22Rv1 (cell line): ENCODE measurements around the gene PFN4.

Experiments
- ZFX ChIP-seq: fragments of 450-650 bp; IDR thresholded peaks from 2 replicates; pipeline ENCODE4 v1.6.1; 2017; ENCODE audit warnings: antibody characterized with exemption, borderline replicate concordance
- TF ChIP-seq, protein P1 (sequence below): fragments of 450-650 bp; IDR thresholded peaks from 2 replicates; pipeline ENCODE4 v1.5.1; 2017; ENCODE audit warnings: mild to moderate bottlenecking

DNA sequence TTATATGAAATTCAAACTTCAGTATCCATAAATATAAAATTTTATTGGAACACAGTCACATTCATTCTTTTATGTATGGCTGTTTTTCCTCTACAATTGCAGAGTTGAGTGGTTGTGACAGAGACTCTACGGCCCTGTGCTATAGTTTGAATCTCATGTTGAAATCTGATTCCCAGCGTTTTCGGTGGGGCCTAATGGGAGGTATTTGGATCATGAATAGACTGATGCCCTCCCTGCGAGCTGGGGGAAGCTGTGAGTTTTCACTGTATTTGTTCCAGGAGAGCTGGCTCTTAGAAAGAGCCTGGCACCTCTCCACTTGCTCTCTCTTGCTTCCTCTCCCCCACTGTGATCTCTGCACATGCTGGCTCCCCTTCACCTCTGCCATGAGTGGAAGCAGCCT is 1.7 kb downstream of the PFN4 start:
- TF ChIP-seq, protein P1, sequence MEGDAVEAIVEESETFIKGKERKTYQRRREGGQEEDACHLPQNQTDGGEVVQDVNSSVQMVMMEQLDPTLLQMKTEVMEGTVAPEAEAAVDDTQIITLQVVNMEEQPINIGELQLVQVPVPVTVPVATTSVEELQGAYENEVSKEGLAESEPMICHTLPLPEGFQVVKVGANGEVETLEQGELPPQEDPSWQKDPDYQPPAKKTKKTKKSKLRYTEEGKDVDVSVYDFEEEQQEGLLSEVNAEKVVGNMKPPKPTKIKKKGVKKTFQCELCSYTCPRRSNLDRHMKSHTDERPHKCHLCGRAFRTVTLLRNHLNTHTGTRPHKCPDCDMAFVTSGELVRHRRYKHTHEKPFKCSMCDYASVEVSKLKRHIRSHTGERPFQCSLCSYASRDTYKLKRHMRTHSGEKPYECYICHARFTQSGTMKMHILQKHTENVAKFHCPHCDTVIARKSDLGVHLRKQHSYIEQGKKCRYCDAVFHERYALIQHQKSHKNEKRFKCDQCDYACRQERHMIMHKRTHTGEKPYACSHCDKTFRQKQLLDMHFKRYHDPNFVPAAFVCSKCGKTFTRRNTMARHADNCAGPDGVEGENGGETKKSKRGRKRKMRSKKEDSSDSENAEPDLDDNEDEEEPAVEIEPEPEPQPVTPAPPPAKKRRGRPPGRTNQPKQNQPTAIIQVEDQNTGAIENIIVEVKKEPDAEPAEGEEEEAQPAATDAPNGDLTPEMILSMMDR = no peak
- no peak for TF ChIP-seq ZFX
